ENCODE data around the gene CTBP1.

CTBP1 gene

GRCh38 chr4:1277667-1278665 is 29.0 kb upstream of the CTBP1 start:
- no peak overlapping the region for H3K27ac ChIP-seq (ENCODE audit: low read length)
- no peak overlapping the region for H3K9ac ChIP-seq (ENCODE audit: low read length)
- no peaks in the 10 kb centered on the region for H3K9me3 ChIP-seq (ENCODE audit: control insufficient read depth, low read depth, low read length)
- H3K36me3 ChIP-seq (ENCODE audit: control insufficient read depth, low read depth, low read length): no peaks in the 10 kb centered on the region
- H3K4me1 ChIP-seq (ENCODE audit: control insufficient read depth, low read depth, low read length): no peaks in the 10 kb centered on the region
- no peak overlapping the region for H3K4me3 ChIP-seq (ENCODE audit: low read length)
- no peaks in the 10 kb centered on the region for H3K27me3 ChIP-seq (ENCODE audit: control insufficient read depth, insufficient read depth, low read length)

- no peak overlapping the region for H3K4me3 ChIP-seq (ENCODE audit: low read length)
- no peak overlapping the region for H3K9ac ChIP-seq (ENCODE audit: low read length)
- H3K4me1 ChIP-seq (ENCODE audit: control insufficient read depth, low read depth, low read length): no peaks in the 10 kb centered on the region
- H3K27ac ChIP-seq (ENCODE audit: low read length): no peak overlapping the region
- no peaks in the 10 kb centered on the region for H3K9me3 ChIP-seq (ENCODE audit: control insufficient read depth, low read depth, low read length)
- H3K27me3 ChIP-seq (ENCODE audit: control insufficient read depth, insufficient read depth, low read length): no peaks in the 10 kb centered on the region
- H3K36me3 ChIP-seq (ENCODE audit: control insufficient read depth, low read depth, low read length): no peaks in the 10 kb centered on the region
Observed at GRCh38 chr4:1276984-1277383, 28.1 kb upstream of the CTBP1 start.

GRCh38 chr4:1274871-1275270 is 25.9 kb upstream of the CTBP1 start:
- Histone ChIP-seq H3K9me3 (ENCODE audit: control insufficient read depth, low read depth, low read length) (peaks cover 3% of the 10 kb centered on the region), H3K27me3 (ENCODE audit: control insufficient read depth, insufficient read depth, low read length) (no peaks in the 10 kb centered on the region), H3K9ac (ENCODE audit: low read length) (no peak overlapping the region), H3K4me1 (ENCODE audit: control insufficient read depth, low read depth, low read length) (no peaks in the 10 kb centered on the region), H3K27ac (ENCODE audit: low read length) (no peak overlapping the region), H3K4me3 (ENCODE audit: low read length) (no peak overlapping the region), H3K36me3 (ENCODE audit: control insufficient read depth, low read depth, low read length) (no peaks in the 10 kb centered on the region)

- Histone ChIP-seq H3K36me3 (ENCODE audit: control insufficient read depth, low read depth, low read length) (no peaks in the 10 kb centered on the region), H3K4me3 (ENCODE audit: low read length) (no peak overlapping the region), H3K27ac (ENCODE audit: low read length) (no peak overlapping the region), H3K4me1 (ENCODE audit: control insufficient read depth, low read depth, low read length) (no peaks in the 10 kb centered on the region), H3K9ac (ENCODE audit: low read length) (no peak overlapping the region), H3K27me3 (ENCODE audit: control insufficient read depth, insufficient read depth, low read length) (no peaks in the 10 kb centered on the region), H3K9me3 (ENCODE audit: control insufficient read depth, low read depth, low read length) (peaks cover 6% of the 10 kb centered on the region)
Observed at GRCh38 chr4:1271686-1272085, 22.8 kb upstream of the CTBP1 start.

- Histone ChIP-seq H3K36me3 (ENCODE audit: control insufficient read depth, low read depth, low read length) (no peaks in the 10 kb centered on the region), H3K27me3 (ENCODE audit: control insufficient read depth, insufficient read depth, low read length) (no peaks in the 10 kb centered on the region), H3K9me3 (ENCODE audit: control insufficient read depth, low read depth, low read length) (peaks cover 11% of the 10 kb centered on the region), H3K9ac (ENCODE audit: low read length) (no peak overlapping the region), H3K4me1 (ENCODE audit: control insufficient read depth, low read depth, low read length) (no peaks in the 10 kb centered on the region), H3K27ac (ENCODE audit: low read length) (no peak overlapping the region), H3K4me3 (ENCODE audit: low read length) (no peak overlapping the region)
Observed at GRCh38 chr4:1269209-1269608, 20.3 kb upstream of the CTBP1 start.

GRCh38 chr4:1266881-1267763 is 18.2 kb upstream of the CTBP1 start:
- Histone ChIP-seq H3K4me3 (ENCODE audit: low read length) (no peak overlapping the region), H3K9me3 (ENCODE audit: control insufficient read depth, low read depth, low read length) (peaks cover 11% of the 10 kb centered on the region), H3K36me3 (ENCODE audit: control insufficient read depth, low read depth, low read length) (no peaks in the 10 kb centered on the region), H3K27me3 (ENCODE audit: control insufficient read depth, insufficient read depth, low read length) (no peaks in the 10 kb centered on the region), H3K27ac (ENCODE audit: low read length) (no peak overlapping the region), H3K4me1 (ENCODE audit: control insufficient read depth, low read depth, low read length) (no peaks in the 10 kb centered on the region), H3K9ac (ENCODE audit: low read length) (no peak overlapping the region)

- Histone ChIP-seq H3K9ac (ENCODE audit: low read length) (no peak overlapping the region), H3K36me3 (ENCODE audit: control insufficient read depth, low read depth, low read length) (no peaks in the 10 kb centered on the region), H3K27ac (ENCODE audit: low read length) (no peak overlapping the region), H3K9me3 (ENCODE audit: control insufficient read depth, low read depth, low read length) (peaks cover 8% of the 10 kb centered on the region), H3K27me3 (ENCODE audit: control insufficient read depth, insufficient read depth, low read length) (no peaks in the 10 kb centered on the region), H3K4me3 (ENCODE audit: low read length) (no peak overlapping the region), H3K4me1 (ENCODE audit: control insufficient read depth, low read depth, low read length) (no peaks in the 10 kb centered on the region)
Observed at GRCh38 chr4:1265351-1265750, 16.4 kb upstream of the CTBP1 start.

GRCh38 chr4:1264942-1265341 is 16.0 kb upstream of the CTBP1 start:
- H3K4me3 ChIP-seq (ENCODE audit: low read length): no peak overlapping the region
- H3K4me1 ChIP-seq (ENCODE audit: control insufficient read depth, low read depth, low read length): no peaks in the 10 kb centered on the region
- peaks cover 8% of the 10 kb centered on the region for H3K9me3 ChIP-seq (ENCODE audit: control insufficient read depth, low read depth, low read length)
- H3K9ac ChIP-seq (ENCODE audit: low read length): no peak overlapping the region
- H3K36me3 ChIP-seq (ENCODE audit: control insufficient read depth, low read depth, low read length): no peaks in the 10 kb centered on the region
- H3K27ac ChIP-seq (ENCODE audit: low read length): no peak overlapping the region
- no peaks in the 10 kb centered on the region for H3K27me3 ChIP-seq (ENCODE audit: control insufficient read depth, insufficient read depth, low read length)

GRCh38 chr4:1261107-1261928 is 12.4 kb upstream of the CTBP1 start:
- H3K27ac ChIP-seq (ENCODE audit: low read length): no peak overlapping the region

GRCh38 chr4:1260418-1261106 is 11.6 kb upstream of the CTBP1 start:
- H3K27ac ChIP-seq (ENCODE audit: low read length): no peak overlapping the region
- no peak overlapping the region for H3K4me3 ChIP-seq (ENCODE audit: low read length)
- H3K27me3 ChIP-seq (ENCODE audit: control insufficient read depth, insufficient read depth, low read length): no peaks in the 10 kb centered on the region
- no peaks in the 10 kb centered on the region for H3K4me1 ChIP-seq (ENCODE audit: control insufficient read depth, low read depth, low read length)
- no peaks in the 10 kb centered on the region for H3K36me3 ChIP-seq (ENCODE audit: control insufficient read depth, low read depth, low read length)
- H3K9me3 ChIP-seq (ENCODE audit: control insufficient read depth, low read depth, low read length): peaks cover 7% of the 10 kb centered on the region
- H3K9ac ChIP-seq (ENCODE audit: low read length): no peak overlapping the region

More at GRCh38 chr4:1261107-1261928, 12.4 kb upstream of the CTBP1 start:
- Histone ChIP-seq H3K27me3 (ENCODE audit: control insufficient read depth, insufficient read depth, low read length) (no peaks in the 10 kb centered on the region), H3K4me1 (ENCODE audit: control insufficient read depth, low read depth, low read length) (no peaks in the 10 kb centered on the region), H3K4me3 (ENCODE audit: low read length) (no peak overlapping the region), H3K36me3 (ENCODE audit: control insufficient read depth, low read depth, low read length) (no peaks in the 10 kb centered on the region), H3K9ac (ENCODE audit: low read length) (no peak overlapping the region), H3K9me3 (ENCODE audit: control insufficient read depth, low read depth, low read length) (peaks cover 6% of the 10 kb centered on the region)

Measured in iPS-18a (cell line).